HUES64 (cell line): ENCODE measurements around the gene PRSS8.
"Not testable (repeated sequence)": the region's sequence is repeated elsewhere in the genome, so short reads cannot be mapped to it uniquely, and the experiment has no call there.

Source experiments
- H3K27ac ChIP-seq: 2 replicates; pipeline ENCODE4 v1.7.0; 2013; ENCODE audit warnings: low read depth, low read length, inconsistent platforms
- H3K27me3 ChIP-seq: 2 replicates; pipeline ENCODE4 v1.6.1; 2013; ENCODE audit warnings: mild to moderate bottlenecking, low read length; ENCODE audit not compliant: insufficient read depth
- H3K36me3 ChIP-seq: 2 replicates; pipeline ENCODE4 v1.6.1; 2013; ENCODE audit warnings: mild to moderate bottlenecking, low read length; ENCODE audit not compliant: insufficient read depth
- H3K4me1 ChIP-seq: 2 replicates; pipeline ENCODE4 v1.6.1; 2013; ENCODE audit warnings: mild to moderate bottlenecking, low read length, moderate library complexity; ENCODE audit not compliant: insufficient read depth
- H3K4me3 ChIP-seq: 2 replicates; pipeline ENCODE4 v1.5.1; 2013; ENCODE audit warnings: mild to moderate bottlenecking, low read length, moderate library complexity
- H3K9ac ChIP-seq: 2 replicates; pipeline ENCODE4 v1.6.1; 2013; ENCODE audit warnings: mild to moderate bottlenecking, low read depth, low read length
- H3K9me3 ChIP-seq: 2 replicates; pipeline ENCODE4 v1.6.1; 2013; ENCODE audit warnings: low read depth, low read length; ENCODE audit not compliant: insufficient read depth
- WGBS: fragments of 150-250, 120-280 bp; methylation state at CpG from one replicate; pipeline ENCODE4 v1.1.7; 2013; ENCODE audit warnings: missing lambda C conversion rate; 5-methylcytosine and 5-hydroxymethylcytosine counted together

PRSS8 gene

DNA sequence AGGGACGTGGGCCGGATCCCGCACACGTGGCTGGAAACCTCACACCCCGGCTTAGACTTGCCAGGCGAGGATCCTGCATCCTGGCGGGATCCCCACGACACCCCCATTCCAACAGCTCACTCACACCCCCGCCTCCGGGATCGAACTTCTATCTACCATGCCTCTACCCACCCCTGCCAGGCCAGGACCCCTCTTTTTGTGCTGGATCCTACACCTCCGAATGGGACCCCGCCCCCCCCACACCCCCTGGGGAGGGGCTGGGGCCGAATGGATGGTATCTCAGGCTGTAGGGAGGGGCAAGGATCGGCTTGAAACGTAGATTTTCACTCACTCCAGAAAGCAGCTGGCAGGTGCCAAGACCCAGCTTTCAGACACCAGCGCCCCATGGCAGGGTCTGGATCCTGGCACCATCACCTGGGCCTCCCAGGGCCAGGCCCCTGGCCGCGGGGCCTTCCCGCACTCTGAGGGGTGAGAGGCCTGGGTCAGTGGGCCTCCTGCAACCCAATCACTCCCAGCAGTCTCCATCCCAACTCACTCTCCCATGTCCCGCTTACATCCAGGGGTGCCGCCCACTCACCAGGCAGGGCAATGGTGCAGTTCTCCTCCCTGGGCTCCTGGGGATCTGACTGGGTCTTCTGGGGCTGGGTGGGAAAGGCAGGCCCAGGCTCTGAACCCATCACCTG, 7.6 kb upstream of the PRSS8 start:
- H3K4me3 ChIP-seq = peak overlapping the region; percentile 53
- H3K36me3 ChIP-seq = no peaks in the 10 kb centered on the region
- H3K27ac ChIP-seq = no peak overlapping the region
- peaks cover 40% of the 10 kb centered on the region for H3K27me3 ChIP-seq
- H3K9ac ChIP-seq = no peak overlapping the region
- WGBS = 84% methylated on average over 19 of the region's 22 CpGs
- no peaks in the 10 kb centered on the region for H3K9me3 ChIP-seq
- H3K4me1 ChIP-seq = peaks cover 23% of the 10 kb centered on the region

DNA sequence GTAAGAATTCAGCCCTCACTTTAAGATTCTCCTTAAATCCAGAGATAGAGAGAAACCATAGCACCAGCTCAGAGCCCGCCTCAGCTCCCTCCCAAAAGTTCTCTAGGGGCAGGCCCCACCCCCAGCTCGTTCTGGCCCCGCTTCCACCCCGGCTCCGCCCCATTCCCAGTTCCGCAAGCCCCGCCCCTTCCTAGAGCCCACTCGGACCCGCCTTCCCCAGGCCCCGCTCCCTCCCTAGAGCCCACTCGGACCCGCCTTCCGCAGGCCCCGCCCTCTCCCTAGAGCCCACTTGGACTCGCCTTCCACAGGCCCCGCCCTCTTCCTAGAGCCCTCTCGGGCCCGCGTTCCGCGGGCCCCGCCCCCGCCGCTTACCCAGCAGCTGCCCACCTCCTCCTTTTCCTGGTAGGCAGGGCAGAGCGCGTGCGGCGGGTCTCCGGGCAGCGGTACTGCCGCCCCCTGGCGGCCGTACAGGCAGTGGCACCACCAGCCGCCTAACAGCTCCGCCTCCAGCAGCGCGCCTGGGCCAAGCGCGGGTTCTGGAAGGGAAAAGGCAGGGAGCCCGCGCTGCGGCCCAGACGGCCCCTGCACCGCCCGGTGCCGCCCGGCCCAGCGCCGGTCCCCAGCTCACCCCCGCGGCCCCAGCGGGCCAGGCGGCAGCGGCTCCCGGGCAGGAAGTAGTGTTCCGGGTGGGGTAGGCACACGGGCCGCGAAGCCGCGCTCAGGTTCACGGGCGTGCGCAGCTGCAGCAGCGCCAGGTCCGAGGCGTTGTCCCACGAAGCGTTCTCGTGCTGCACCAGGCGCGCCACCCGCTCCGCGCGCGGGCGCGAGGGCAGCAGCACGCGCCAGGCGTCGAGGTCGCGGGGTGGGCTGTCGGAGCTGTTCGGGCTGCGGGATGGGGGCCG, 6.8 kb upstream of the PRSS8 start:
- H3K36me3 ChIP-seq = no peaks in the 10 kb centered on the region
- 17% methylated on average over 89 of the region's 89 CpGs for WGBS
- H3K27ac ChIP-seq = peak overlapping the region; percentile 66; the same call in 1 of the 2 replicates
- no peaks in the 10 kb centered on the region for H3K9me3 ChIP-seq
- peaks cover 25% of the 10 kb centered on the region for H3K4me1 ChIP-seq
- H3K27me3 ChIP-seq = peaks cover 32% of the 10 kb centered on the region
- peak overlapping the region; percentile 53 for H3K4me3 ChIP-seq
- H3K9ac ChIP-seq = peak overlapping the region; percentile 71

DNA sequence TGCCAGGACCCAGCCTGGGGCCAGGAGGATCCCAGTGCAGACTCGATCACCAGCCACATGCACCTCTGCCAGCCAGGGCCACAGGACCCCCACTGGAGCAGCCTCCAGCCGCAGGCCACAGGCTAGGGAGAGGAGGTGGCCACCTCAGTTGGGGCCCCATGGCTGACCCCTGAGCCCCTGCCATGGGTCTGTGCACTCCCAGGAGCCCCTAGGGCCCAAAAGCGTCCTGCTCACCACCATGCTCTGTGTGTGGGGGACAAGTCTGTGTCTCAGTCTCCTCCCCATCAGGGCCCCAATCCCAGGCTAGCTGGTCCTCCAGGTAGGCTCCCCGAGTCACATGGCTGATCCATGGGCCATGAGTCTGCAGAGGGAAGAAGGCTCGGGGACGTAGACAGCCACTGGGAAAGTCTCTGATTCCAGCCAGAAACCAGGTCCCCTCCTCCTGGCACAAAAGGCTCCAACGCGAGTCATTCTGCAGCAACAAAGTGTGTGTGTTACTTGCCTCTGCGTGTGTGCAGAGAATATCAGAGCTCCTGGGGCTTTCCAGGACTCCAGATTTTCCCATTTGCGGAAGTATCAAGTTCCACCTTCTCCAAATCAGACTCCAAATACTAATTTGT, 6.1 kb upstream of the PRSS8 start:
- peak overlapping the region; percentile 48 for H3K4me3 ChIP-seq
- H3K4me1 ChIP-seq = peaks cover 25% of the 10 kb centered on the region
- H3K9me3 ChIP-seq = no peaks in the 10 kb centered on the region
- 50% methylated on average over 10 of the region's 10 CpGs for WGBS
- peak overlapping the region; percentile 57; the same call in 1 of the 2 replicates for H3K9ac ChIP-seq
- H3K27ac ChIP-seq = peak overlapping the region; percentile 66; the same call in 1 of the 2 replicates
- H3K36me3 ChIP-seq = no peaks in the 10 kb centered on the region
- peaks cover 25% of the 10 kb centered on the region for H3K27me3 ChIP-seq

DNA sequence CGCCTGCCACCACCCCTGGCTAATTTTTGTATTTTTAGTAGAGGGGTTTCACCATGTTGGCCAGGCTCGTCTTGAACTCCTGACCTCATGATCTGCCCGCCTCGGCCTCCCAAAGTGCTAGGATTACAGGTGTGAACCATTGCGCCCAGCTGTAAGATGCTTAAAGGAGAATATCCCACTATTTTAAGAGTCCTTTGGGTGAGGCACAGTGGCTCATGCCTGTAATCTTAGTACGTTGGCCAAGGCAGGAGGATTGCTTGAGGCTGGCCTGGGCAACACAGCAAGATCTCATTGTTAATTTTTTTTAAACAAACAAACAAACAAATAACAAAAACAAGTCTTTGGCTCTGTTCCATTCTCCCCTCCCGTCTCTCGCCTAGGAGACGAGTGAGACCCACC, 5.5 kb upstream of the PRSS8 start:
- peaks cover 20% of the 10 kb centered on the region for H3K27me3 ChIP-seq
- 93% methylated on average over 9 of the region's 9 CpGs for WGBS
- H3K27ac ChIP-seq = peak overlapping the region; percentile 66; the same call in 1 of the 2 replicates
- H3K36me3 ChIP-seq, H3K4me3 ChIP-seq, H3K9ac ChIP-seq, H3K9me3 ChIP-seq: not testable (repeated sequence)
- H3K4me1 ChIP-seq = peaks cover 25% of the 10 kb centered on the region

DNA sequence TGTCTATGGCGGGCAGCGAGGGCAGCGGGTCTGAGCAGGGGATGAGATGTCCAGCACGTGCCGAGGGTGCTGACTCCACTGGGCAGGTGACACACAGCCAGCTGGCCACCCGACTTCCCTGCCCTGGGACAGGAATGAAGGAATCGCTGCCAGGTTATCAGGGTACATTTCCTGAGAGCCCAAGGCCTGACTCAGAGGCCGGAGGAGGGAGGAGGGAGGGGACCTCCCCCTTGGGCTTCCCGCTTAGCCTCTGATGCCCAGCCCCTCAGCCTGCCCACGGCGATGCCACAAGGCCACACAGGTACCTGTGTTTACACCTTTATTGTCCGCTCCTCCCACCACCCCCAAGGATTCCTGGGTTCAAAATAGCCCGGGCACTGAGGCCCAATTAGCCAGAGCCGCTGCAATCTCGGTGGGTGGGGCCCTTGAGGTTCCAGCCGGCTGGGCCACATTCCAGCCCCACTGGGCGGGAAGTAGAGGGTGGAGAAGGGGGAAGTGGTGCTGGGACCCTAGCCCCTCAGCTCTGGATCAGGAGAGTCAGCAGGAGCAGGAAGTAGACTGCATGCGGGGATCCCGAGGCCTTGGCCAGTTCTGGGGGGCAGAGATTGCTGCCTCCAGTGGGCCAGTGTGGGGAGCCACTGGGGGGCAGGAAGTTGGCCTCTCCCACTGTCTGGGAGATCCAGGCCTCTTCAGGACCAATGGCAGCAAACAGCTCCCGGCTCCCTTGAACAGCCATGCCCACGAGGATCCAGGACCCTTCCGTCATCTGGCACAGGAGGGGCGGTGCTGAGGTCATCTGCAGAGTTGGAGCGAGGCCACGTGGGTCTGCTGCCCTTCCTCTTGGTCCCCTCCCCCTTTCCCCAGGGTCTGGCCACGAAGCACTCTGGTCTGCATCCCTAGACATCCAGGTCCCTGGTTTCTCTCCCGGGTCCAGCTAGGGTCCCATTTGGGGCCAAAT, 3.4 kb upstream of the PRSS8 start:
- Histone ChIP-seq H3K4me1 (peaks cover 33% of the 10 kb centered on the region), H3K9ac (peak overlapping the region; percentile 32; the same call in 1 of the 2 replicates), H3K36me3 (no peaks in the 10 kb centered on the region), H3K27me3 (peaks cover 14% of the 10 kb centered on the region), H3K4me3 (no peak overlapping the region), H3K9me3 (no peaks in the 10 kb centered on the region), H3K27ac (peak overlapping the region; percentile 51)
- WGBS = 58% methylated on average over 27 of the region's 27 CpGs

DNA sequence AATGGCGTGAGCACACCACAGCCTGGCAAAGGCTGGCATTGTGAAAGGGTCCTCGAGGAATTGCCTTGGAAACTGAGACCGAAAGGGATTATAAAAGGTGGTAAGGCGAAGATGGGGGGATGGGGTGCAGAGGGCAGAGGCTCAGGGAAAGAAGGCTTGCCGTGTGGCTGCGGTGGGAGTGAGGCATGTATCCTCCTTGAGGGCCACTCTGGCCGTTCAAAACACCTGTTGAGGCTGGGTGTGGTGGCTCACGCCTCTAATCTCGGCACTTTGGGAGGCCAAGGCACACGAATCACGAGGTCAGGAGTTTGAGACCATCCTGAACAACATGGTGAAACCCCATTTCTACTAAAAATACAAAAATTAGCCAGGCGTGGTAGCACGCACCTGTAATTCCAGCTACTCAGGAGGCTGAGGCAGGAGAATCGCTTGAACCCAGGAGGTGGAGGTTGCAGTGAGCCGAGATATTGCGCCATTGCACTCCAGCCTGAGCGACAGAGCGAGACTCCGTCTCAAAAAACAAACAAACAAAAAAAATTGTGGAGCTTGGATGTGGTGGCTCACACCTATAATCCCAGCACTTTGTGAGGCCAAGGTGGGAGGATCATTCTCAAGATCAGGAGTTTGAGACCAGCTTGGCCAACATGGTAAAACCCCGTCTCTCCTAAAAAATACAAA, 1.4 kb upstream of the PRSS8 start:
- peaks cover 40% of the 10 kb centered on the region for H3K4me1 ChIP-seq
- H3K9ac ChIP-seq, H3K9me3 ChIP-seq, H3K27ac ChIP-seq, H3K36me3 ChIP-seq, H3K4me3 ChIP-seq, H3K27me3 ChIP-seq: not testable (repeated sequence)
- WGBS = 94% methylated on average over 20 of the region's 20 CpGs

DNA sequence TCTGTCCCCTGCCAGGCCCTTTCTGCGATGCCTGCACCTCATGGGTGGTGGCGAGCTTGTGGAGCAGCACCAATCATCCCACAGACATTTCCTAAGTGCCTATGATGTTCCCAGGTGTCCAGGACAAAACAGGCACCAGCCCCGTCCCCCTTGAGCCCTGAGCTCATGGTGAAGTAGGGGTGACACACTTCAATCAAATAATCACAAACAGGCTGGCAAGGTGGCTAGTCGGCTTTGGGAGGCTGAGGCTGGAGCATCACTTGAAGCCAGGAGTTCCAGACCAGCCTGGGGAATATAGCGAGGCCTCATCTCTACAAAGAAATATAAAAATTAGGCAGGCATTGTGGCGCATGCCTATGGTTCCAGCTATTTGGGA, 748 bp upstream of the PRSS8 start:
- H3K27ac ChIP-seq = no peak overlapping the region
- no peaks in the 10 kb centered on the region for H3K27me3 ChIP-seq
- WGBS = 92% methylated on average over 6 of the region's 6 CpGs
- peaks cover 16% of the 10 kb centered on the region for H3K36me3 ChIP-seq
- peaks cover 37% of the 10 kb centered on the region for H3K4me1 ChIP-seq
- no peak overlapping the region for H3K4me3 ChIP-seq
- H3K9ac ChIP-seq = no peak overlapping the region
- H3K9me3 ChIP-seq = no peaks in the 10 kb centered on the region

DNA sequence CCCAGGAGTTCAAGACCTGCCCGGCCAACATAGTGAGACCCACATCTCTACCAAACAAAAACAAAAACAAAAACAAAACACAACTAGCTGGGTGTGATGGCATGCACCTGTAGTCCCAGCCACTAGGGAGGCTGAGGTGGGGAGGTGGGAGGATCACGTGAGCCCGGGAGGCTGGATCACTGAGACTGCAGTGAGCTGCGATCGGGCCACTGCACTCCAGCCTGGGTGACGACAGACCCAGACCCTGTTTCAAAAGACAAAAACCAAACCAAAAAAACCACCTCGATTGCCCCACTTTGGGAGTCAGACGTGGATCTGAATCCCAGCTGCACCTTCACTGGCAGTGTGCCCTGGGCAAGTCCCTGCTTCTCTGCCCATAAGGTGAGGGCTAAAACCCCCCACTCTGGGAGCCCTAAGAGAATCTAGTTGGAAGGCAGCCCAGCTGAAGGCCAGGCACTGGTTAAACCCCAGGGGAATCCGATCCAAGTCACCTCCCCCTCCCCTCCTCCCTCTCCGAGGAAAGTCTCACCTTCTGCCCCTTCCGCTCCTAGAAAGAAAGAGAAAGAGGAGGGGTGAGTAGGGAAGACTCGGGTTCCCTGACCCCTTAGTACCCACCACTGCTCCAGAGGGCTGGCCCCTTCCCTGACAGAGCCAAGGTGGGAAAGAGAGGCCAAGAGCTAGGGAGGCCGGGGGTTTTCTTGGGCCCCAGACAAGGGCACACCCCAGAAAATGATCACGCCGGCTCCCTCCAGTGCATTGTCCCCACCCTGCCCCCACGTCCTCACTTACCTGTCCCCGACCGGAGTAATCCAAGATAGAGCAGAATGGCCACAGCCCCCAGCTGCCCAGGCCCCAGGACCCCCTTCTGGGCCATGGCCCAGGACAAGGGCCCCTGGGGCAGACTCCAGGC, 647 bp downstream of the PRSS8 start:
- no peaks in the 10 kb centered on the region for H3K9me3 ChIP-seq
- H3K36me3 ChIP-seq = peaks cover 28% of the 10 kb centered on the region
- 7% methylated on average over 15 of the region's 18 CpGs for WGBS
- H3K9ac ChIP-seq = peak overlapping the region; percentile 80
- peak overlapping the region; percentile 96 for H3K27ac ChIP-seq
- H3K27me3 ChIP-seq = no peaks in the 10 kb centered on the region
- H3K4me3 ChIP-seq = peak overlapping the region; percentile 75
- peaks cover 38% of the 10 kb centered on the region for H3K4me1 ChIP-seq

DNA sequence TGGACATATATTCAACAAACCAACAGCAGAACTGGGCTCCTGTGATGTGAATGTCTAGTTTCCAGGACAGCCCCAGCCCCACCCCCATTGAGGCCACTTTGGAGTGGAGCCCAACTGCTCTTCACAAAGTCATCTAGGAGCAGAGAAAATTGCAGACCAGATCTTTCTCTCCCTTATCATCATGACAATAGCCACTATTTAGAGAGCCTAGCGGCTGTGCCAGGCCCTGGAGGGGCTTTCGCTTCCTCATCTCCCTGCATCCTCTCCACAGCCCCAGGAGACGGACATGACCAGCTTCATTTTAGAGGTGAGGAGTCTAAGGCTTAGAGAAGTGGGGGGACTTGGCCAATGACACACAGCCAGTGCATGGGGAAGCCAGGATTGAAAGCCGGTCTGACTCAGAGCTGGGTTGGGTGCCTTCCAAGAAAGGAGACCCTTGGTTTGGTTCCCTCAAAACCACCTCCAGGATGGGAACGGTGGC, 1.4 kb downstream of the PRSS8 start:
- 21% methylated on average over 5 of the region's 5 CpGs for WGBS
- peak overlapping the region; percentile 75 for H3K4me3 ChIP-seq
- no peaks in the 10 kb centered on the region for H3K9me3 ChIP-seq
- peak overlapping the region; percentile 96; the same call in 1 of the 2 replicates for H3K27ac ChIP-seq
- peak overlapping the region; percentile 80 for H3K9ac ChIP-seq
- H3K27me3 ChIP-seq = no peaks in the 10 kb centered on the region
- H3K4me1 ChIP-seq = peaks cover 34% of the 10 kb centered on the region
- H3K36me3 ChIP-seq = peaks cover 31% of the 10 kb centered on the region
